ENCODE measurements around the gene HSD17B3. TPM values are rescaled to one million over a fixed set of nuclear protein-coding genes. Genes with fewer than 3 reads are reported as not detected.

The HSD17B3 gene
- total RNA-seq, 1 donor = not detected

- no peak for TF ChIP-seq CTCF (IDR thresholded peaks at IDR 0.05; ENCODE audit: insufficient read depth, low read length)
- no peak for DNase-seq (ENCODE audit: low read depth)
- no peak overlapping the region for H3K4me3 ChIP-seq (ENCODE audit: low read depth, low read length)
These were observed 50.5 kb downstream of the HSD17B3 start for GRCh38 chr9:96251451-96251850.

DNA sequence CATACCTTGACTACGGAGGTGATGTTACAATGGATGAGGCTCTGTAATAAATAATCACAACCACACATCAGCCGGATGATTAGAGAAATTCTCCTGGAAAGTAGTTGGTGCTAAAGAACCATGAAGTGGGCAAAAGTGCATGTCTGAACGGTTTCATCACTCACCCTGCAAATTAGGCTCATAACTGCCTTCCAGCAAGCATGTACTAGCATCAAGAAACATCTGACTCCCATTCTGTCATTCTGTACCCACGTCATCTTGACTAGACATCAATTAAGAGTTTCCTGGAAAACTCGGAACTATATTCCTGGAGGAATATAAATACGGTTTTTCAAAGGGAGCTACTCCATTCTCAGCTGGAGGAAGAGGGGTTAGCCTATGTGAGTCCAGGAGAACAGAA lies 52.2 kb downstream of the HSD17B3 start:
- no peak overlapping the region for H3K4me3 ChIP-seq (ENCODE audit: low read depth, low read length)
- DNase-seq (ENCODE audit: low read depth) = no peak
- TF ChIP-seq CTCF (IDR thresholded peaks at IDR 0.05; ENCODE audit: insufficient read depth, low read length) = no peak

GRCh38 chr9:96246267-96246671 lies 55.7 kb downstream of the HSD17B3 start:
- TF ChIP-seq CTCF (IDR thresholded peaks at IDR 0.05; ENCODE audit: insufficient read depth, low read length) = no peak

GRCh38 chr9:96245399-96245798 lies 56.6 kb downstream of the HSD17B3 start:
- H3K4me3 ChIP-seq (ENCODE audit: low read depth, low read length) = no peak overlapping the region
- no peak for DNase-seq (ENCODE audit: low read depth)
- TF ChIP-seq CTCF (IDR thresholded peaks at IDR 0.05; ENCODE audit: insufficient read depth, low read length) = no peak

More at GRCh38 chr9:96246267-96246671, 55.7 kb downstream of the HSD17B3 start:
- H3K4me3 ChIP-seq (ENCODE audit: low read depth, low read length) = no peak overlapping the region
- DNase-seq (ENCODE audit: low read depth) = no peak

- no peak for TF ChIP-seq CTCF (IDR thresholded peaks at IDR 0.05; ENCODE audit: insufficient read depth, low read length)
- H3K4me3 ChIP-seq (ENCODE audit: low read depth, low read length) = no peak overlapping the region
- DNase-seq (ENCODE audit: low read depth) = no peak
These were observed 58.2 kb downstream of the HSD17B3 start for GRCh38 chr9:96243778-96244177.

- H3K4me3 ChIP-seq (ENCODE audit: low read depth, low read length) = no peak overlapping the region
- no peak for TF ChIP-seq CTCF (IDR thresholded peaks at IDR 0.05; ENCODE audit: insufficient read depth, low read length)
- no peak for DNase-seq (ENCODE audit: low read depth)
These were observed 59.2 kb downstream of the HSD17B3 start for GRCh38 chr9:96242811-96243210.

- TF ChIP-seq CTCF (IDR thresholded peaks at IDR 0.05; ENCODE audit: insufficient read depth, low read length) = no peak
- no peak for DNase-seq (ENCODE audit: low read depth)
- no peak overlapping the region for H3K4me3 ChIP-seq (ENCODE audit: low read depth, low read length)
These were observed 60.6 kb downstream of the HSD17B3 start for GRCh38 chr9:96241391-96241809.

All from fibroblast of the aortic adventitia (primary cell).